ENCODE data around the gene GTF2F2. TPM values are rescaled to one million over a fixed set of nuclear protein-coding genes. Genes with fewer than 3 reads are reported as not detected.

The GTF2F2 gene
- total and polyA plus RNA-seq, 2 experiments from 2014 or later, result 42.1 to 75.6 TPM

DNA sequence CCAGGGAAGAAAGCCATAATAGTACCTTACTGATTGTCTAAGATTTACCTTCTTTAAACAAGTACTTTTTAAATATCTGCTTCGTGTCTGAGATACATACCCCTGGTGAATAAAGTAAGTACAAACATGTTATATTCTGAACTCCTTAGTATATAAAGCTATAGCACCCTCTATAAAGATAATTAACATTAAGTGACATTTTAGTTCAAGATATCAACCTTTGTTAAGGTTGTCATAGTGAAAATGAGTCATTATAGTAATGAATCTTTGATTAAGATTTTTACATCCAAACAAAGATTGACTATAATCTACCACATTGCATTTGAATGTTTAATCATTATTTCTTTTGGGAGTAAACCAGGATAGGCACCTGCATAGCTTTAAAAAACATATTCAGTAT lies 135.9 kb downstream of the GTF2F2 start:
- no peak overlapping the region for H3K4me3 ChIP-seq
- Mint-ChIP-seq H3K9me3 (no peaks in the 10 kb centered on the region), H3K4me1 (peaks cover 12% of the 10 kb centered on the region), H3K27me3 (ENCODE audit: insufficient read depth, low read depth, poor library complexity) (no peaks in the 10 kb centered on the region), H3K4me3 (no peak overlapping the region), H3K27ac (no peak overlapping the region), H3K36me3 (ENCODE audit: low read depth) (peaks cover 9% of the 10 kb centered on the region; the same call in 2 of the 3 replicates)
- no peaks in the 10 kb centered on the region for H3K9me2 ChIP-seq (ENCODE audit: insufficient read depth)
- no peaks in the 10 kb centered on the region for H4K20me1 ChIP-seq (replicated peaks; ENCODE audit: insufficient read depth)
- no peaks in the 10 kb centered on the region for H3K79me2 ChIP-seq (replicated peaks; ENCODE audit: insufficient read depth)
- H2AFZ ChIP-seq, result no peak overlapping the region
- no peaks in the 10 kb centered on the region for H3K27me3 ChIP-seq (ENCODE audit: insufficient read depth)
- no peak overlapping the region for H3K4me2 ChIP-seq
- TF ChIP-seq ZNF462 (CRISPR knock-in tag; IDR thresholded peaks at IDR 0.05) (no peak), ZNF114 (CRISPR knock-in tag; IDR thresholded peaks at IDR 0.05) (no peak), EZH2phosphoT487 (IDR thresholded peaks at IDR 0.05; ENCODE audit: unreplicated experiment) (no peak), EZH2 (IDR thresholded peaks at IDR 0.05; ENCODE audit: low read depth, unreplicated experiment) (no peak)
- H3K36me3 ChIP-seq (ENCODE audit: insufficient read depth), result no peaks in the 10 kb centered on the region
- DNase-seq (ENCODE audit: low spot score), result no peak
- no peak overlapping the region for H3K27ac ChIP-seq (ENCODE audit: low read depth)
- no peak for ATAC-seq
- H3F3A ChIP-seq (replicated peaks; ENCODE audit: low read depth), result no peaks in the 10 kb centered on the region
- no peaks in the 10 kb centered on the region for H3K4me1 ChIP-seq (ENCODE audit: insufficient read depth)

- Histone ChIP-seq H3K79me2 (replicated peaks; ENCODE audit: insufficient read depth) (no peaks in the 10 kb centered on the region), H3K9me2 (ENCODE audit: insufficient read depth) (no peaks in the 10 kb centered on the region), H3K27ac (ENCODE audit: low read depth) (no peak overlapping the region), H2AFZ (no peak overlapping the region), H3F3A (replicated peaks; ENCODE audit: low read depth) (no peaks in the 10 kb centered on the region), H3K4me3 (no peak overlapping the region), H4K20me1 (replicated peaks; ENCODE audit: insufficient read depth) (no peaks in the 10 kb centered on the region), H3K36me3 (ENCODE audit: insufficient read depth) (no peaks in the 10 kb centered on the region), H3K4me1 (ENCODE audit: insufficient read depth) (no peaks in the 10 kb centered on the region), H3K4me2 (no peak overlapping the region), H3K27me3 (ENCODE audit: insufficient read depth) (no peaks in the 10 kb centered on the region)
- Mint-ChIP-seq H3K27ac (no peak overlapping the region; the same call in 1 of the 2 replicates), H3K27me3 (ENCODE audit: insufficient read depth, low read depth, poor library complexity) (no peaks in the 10 kb centered on the region), H3K9me3 (no peaks in the 10 kb centered on the region), H3K4me1 (peaks cover 12% of the 10 kb centered on the region), H3K36me3 (ENCODE audit: low read depth) (peaks cover 9% of the 10 kb centered on the region; the same call in 2 of the 3 replicates), H3K4me3 (no peak overlapping the region)
- DNase-seq (ENCODE audit: low spot score) (no peak), ATAC-seq (no peak)
- TF ChIP-seq, protein P1, sequence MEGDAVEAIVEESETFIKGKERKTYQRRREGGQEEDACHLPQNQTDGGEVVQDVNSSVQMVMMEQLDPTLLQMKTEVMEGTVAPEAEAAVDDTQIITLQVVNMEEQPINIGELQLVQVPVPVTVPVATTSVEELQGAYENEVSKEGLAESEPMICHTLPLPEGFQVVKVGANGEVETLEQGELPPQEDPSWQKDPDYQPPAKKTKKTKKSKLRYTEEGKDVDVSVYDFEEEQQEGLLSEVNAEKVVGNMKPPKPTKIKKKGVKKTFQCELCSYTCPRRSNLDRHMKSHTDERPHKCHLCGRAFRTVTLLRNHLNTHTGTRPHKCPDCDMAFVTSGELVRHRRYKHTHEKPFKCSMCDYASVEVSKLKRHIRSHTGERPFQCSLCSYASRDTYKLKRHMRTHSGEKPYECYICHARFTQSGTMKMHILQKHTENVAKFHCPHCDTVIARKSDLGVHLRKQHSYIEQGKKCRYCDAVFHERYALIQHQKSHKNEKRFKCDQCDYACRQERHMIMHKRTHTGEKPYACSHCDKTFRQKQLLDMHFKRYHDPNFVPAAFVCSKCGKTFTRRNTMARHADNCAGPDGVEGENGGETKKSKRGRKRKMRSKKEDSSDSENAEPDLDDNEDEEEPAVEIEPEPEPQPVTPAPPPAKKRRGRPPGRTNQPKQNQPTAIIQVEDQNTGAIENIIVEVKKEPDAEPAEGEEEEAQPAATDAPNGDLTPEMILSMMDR (conservative IDR thresholded peaks at IDR 0.05; ENCODE audit: low read depth in 2 of 2), result no peak
- TF ChIP-seq CREB1 (CRISPR knock-in tag; IDR thresholded peaks at IDR 0.05; ENCODE audit: low read depth), result no peak
- no peak for TF ChIP-seq REST (IDR thresholded peaks at IDR 0.05; ENCODE audit: unreplicated experiment)
- TF ChIP-seq ZNF114 (CRISPR knock-in tag; IDR thresholded peaks at IDR 0.05), result no peak
These were observed 137.5 kb downstream of the GTF2F2 start for GRCh38 chr13:45257638-45258333.

Measured in GM23338 (cell line).